Esophagus squamous epithelium (tissue), 4 donors: ENCODE results near the gene NHSL2.

ENCODE experiments used
- POLR2A ChIP-seq, 4 donors: fragments of 450-650 bp; IDR thresholded peaks; one replicate each; pipeline ENCODE4 v1.6.1; 2017; ENCODE audit warnings: antibody characterized with exemption in 4 of 4, mild to moderate bottlenecking in 4 of 4, moderate library complexity in 3 of 4
- TF ChIP-seq, protein P1 (sequence below), 6 experiments: fragments of 450-650 bp in 4 of 6; fragments of 200-600 bp in 2 of 6; sonication (generic) in 2 of 6; IDR thresholded peaks; one replicate each; pipeline ENCODE4 v1.5.1; 2016 to 2019; ENCODE audit warnings: antibody characterized with exemption in 6 of 6, mild to moderate bottlenecking in 4 of 6, moderate library complexity in 4 of 6

- TF ChIP-seq, protein P1, sequence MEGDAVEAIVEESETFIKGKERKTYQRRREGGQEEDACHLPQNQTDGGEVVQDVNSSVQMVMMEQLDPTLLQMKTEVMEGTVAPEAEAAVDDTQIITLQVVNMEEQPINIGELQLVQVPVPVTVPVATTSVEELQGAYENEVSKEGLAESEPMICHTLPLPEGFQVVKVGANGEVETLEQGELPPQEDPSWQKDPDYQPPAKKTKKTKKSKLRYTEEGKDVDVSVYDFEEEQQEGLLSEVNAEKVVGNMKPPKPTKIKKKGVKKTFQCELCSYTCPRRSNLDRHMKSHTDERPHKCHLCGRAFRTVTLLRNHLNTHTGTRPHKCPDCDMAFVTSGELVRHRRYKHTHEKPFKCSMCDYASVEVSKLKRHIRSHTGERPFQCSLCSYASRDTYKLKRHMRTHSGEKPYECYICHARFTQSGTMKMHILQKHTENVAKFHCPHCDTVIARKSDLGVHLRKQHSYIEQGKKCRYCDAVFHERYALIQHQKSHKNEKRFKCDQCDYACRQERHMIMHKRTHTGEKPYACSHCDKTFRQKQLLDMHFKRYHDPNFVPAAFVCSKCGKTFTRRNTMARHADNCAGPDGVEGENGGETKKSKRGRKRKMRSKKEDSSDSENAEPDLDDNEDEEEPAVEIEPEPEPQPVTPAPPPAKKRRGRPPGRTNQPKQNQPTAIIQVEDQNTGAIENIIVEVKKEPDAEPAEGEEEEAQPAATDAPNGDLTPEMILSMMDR (IDR thresholded peaks at IDR 0.05), result no peak
- no peak for TF ChIP-seq POLR2A (IDR thresholded peaks at IDR 0.05)
Measured at GRCh38 chrX:72142794-72143608, 232.4 kb downstream of the NHSL2 start.
